Hematopoietic multipotent progenitor cell treated with erythropoietin and hydrocortisone succinate and interleukin-3 and kit ligand, for 6 days (in vitro differentiated cells): ENCODE data around the gene NLRP7.
"Not testable (repeated sequence)": the region's sequence is repeated elsewhere in the genome, so short reads cannot be mapped to it uniquely, and the experiment has no call there.

Source experiments
- DNase-seq: peaks from one replicate; pipeline ENCODE4 v3.0.0-alpha.2; 2015

Gene NLRP7

DNA sequence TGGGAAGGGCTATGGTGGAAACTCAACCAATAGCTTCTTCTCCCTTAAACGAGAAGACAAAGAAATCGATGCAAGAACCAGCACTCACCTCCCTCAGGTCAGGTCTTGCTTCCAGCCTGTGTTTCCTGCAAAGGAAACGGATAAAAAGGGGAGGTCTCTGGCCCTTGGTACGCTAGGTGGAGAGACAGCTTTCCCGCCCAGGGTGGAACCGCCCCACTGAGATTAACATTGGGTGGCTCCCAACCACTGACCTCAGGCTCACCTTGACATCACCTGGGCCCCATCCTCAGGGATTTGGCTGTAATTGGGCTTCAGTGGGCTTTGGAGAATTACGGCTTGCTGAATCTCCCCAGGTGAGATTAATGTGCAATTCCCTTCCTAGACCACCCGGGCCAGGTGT lies at the start of gene NLRP7:
Gene NLRP7 (minus strand): TSS at position 150 of the 400 bp plus-strand sequence.
- DNase-seq = no peak

DNA sequence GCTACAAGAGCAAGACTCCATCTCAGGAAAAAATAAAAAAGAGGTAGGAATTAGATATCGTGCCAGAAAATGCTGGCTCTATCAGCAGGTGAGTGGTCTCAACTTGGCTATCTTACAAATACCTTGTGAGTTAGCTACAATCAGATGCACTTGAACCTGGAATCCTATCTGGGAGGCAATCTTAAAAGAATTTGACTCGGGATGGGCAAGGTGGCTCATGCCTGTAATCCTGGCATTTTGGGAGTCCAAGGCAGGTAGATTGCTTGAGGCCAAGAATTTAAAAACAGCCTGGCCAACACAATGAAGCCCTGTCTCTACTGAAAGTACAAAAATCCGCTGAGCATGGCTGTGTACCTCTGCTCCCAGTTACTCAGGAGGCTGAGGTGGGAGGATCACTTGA lies 48.2 kb upstream of the NLRP7 start:
- no peak for DNase-seq

DNA sequence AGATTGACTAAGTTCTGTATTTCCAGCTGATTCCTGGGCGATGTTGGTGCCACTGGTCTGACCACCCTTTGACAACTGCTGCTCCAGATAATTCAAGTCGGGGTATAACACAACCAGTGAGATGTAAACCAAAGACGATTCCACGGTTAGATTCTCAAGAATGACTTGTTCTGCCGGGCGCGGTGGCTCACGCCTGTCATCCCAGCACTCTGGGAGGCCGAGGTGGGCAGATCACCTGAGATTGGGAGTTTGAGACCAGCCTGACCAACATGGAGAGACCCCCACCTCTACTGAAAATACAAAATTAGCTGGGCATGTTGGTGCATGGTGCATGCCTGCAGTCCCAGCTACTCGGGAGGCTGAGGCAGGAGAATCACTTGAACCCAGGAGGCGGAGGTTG lies 42.2 kb upstream of the NLRP7 start:
- not testable (repeated sequence) for DNase-seq

DNA sequence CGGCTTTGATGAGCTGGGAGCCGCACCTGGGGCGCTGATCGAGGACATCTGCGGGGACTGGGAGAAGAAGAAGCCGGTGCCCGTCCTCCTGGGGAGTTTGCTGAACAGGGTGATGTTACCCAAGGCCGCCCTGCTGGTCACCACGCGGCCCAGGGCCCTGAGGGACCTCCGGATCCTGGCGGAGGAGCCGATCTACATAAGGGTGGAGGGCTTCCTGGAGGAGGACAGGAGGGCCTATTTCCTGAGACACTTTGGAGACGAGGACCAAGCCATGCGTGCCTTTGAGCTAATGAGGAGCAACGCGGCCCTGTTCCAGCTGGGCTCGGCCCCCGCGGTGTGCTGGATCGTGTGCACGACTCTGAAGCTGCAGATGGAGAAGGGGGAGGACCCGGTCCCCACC lies 35.2 kb upstream of the NLRP7 start:
- DNase-seq = not testable (repeated sequence)

DNA sequence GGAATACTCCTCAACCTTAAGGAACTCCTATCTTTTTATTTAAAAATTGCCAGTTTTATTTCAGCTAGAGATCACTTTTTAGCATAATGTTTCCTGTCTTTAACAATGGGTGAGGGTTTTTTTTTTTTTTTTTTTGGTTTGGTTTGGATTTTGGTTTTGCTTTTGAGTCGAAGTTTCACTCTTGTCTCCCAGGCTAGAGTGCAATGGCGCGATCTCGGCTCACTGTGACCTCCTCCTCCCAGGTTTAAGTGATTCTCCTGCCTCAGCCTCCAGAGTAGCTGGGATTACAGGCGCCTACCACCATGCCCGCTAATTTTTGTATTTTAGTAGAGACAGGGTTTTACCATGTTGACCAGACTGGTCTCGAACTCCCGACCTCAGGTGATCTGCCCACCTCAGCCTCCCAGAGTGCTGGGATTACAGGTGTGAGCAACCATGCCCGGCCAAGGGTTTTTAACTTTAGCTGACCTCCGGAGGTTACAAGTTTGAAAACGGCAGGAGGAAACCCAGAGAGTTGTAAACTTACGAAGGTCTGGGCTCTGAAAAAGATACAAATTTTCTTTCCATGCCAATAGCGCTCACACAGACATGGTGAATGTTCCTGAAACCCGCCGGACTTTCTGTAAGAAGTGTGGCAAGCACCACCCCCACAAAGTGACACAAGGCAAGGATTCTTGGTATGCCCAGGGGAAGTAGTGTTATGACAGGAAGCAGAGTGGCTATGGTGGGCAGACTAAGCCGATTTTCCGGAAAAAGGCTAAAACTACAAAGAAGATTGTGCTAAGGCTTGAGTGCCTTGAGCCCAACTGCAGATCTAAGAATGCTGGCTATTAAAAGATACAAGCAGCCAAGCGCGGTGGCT lies 26.1 kb upstream of the NLRP7 start:
- DNase-seq = peak; percentile 48

DNA sequence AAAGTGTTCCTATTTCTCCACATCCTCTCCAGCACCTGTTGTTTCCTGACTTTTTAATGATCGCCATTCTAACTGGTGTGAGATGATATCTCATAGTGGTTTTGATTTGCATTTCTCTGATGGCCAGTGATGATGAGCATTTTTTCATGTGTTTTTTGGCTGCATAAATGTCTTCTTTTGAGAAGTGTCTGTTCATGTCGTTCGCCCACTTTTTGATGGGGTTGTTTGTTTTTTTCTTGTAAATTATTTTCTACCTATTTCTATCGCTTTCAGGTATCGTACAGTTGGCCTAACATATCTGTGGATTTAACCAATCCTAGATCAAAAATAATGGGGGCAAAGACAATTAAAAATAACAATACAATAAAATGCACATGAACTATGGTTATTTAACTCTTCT lies 24.1 kb upstream of the NLRP7 start:
- DNase-seq = not testable (repeated sequence)

DNA sequence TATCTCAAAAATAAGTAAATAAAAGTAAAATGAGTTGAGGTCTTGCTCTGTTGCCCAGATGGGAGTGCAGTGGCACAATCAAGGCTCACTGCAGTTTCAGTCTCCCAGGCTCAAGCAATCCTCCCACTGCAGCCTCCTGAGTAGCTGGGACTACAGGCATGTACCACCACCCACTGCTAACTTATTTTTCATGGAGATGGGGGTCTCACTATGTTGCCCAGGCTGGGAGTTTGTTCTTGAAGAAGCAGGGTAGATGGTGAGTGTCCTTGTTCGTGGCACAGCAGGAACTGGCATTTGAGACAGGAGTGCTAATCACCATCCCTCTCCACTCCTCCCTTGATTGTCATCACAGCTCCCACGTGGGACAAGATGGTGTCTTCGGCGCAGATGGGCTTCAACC lies 22.3 kb upstream of the NLRP7 start:
- no peak for DNase-seq

DNA sequence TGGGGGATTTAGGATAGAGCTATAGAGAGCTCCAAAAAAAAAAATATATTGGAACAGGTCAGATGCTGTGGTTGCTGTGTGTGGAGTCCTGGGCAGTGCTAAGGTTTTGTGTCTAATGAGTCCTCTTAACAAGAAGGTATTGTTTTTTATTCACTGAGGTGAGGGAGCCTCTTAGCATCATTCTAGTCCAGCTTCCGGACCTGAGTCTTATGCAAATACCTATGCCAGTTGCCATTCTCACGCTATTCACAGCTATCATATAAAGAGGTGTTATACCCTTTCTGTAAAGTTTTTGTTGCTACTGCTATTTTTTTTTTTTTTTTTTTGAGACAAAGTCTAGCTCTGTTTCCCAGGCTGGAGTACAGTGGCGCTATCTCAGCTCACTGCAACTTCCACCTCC lies 20.3 kb upstream of the NLRP7 start:
- no peak for DNase-seq

DNA sequence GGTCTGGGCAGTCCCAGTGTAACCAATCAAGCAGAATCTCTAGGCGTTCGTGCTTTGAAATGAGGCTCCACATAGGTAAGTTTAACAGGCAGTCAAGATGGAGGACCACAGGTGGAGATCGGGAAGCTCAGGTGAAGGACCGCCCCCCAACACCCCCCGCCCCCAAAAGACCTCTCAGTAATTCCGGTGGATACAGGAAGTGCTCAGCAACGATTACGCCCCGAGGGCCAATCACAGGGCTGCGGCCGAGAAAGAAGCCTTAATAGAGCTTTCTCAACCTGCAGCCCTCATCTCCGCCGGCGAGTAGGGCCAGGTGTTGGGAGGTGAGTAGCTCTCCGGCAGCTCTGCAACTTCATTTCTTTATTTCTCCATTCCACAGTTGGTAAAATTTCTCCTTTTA lies 17.7 kb upstream of the NLRP7 start:
- not testable (repeated sequence) for DNase-seq

DNA sequence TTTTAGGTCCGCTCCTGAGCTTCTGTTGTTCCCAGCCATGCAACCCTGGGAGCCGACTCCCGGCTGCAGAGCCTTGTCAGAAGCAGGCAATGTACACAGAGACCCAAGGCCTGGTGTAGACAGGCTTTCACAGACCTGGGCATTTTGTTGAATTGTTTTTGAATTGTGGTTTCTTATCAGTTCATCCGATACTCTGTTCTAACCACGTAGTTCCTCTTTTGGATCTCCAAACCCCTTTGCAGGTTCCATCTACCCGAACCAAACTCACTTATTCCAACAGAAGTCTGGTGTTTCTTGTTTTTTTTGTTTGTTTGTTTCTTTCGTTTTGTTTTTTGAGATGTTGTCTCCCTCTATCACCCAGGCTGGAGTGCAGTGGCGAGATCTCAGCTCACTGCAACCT lies 12.5 kb upstream of the NLRP7 start:
- DNase-seq = peak; percentile 89

DNA sequence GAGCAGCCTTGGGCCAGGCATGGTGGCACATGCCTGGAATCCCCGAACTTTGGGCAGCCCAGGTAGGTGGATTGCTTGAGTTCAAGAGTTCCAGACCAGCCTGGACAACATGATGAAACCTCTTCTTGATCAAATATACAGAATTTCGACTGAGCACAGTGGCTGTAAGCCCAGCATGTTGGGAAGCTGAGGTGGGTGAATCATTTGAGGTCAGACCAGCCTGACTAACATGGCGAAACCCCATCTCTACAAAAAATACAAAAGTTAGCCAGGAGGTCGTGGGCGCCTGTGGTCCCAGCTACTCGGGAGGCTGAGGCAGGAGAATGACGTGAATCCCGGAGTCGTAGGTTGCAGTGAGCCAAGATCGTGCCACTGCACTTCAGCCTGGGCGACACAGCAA lies 8.0 kb upstream of the NLRP7 start:
- no peak for DNase-seq

DNA sequence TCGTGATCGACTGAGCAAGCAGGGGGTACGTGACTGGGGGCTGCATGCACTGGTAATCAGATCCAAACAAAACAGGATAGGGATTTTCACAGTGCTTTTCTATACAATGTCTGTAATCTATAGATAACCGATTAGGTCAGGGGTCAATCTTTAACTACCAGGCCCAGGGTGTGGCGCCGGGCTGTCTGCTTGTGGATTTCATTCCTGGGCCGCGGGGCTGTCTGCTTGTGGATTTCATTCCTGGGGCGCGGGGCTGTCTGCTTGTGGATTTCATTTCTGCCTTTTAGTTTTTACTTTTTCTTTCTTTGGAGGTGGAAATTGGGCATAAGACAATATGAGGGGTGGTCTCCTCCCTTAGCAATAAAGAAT lies 6.0 kb upstream of the NLRP7 start:
- not testable (repeated sequence) for DNase-seq

DNA sequence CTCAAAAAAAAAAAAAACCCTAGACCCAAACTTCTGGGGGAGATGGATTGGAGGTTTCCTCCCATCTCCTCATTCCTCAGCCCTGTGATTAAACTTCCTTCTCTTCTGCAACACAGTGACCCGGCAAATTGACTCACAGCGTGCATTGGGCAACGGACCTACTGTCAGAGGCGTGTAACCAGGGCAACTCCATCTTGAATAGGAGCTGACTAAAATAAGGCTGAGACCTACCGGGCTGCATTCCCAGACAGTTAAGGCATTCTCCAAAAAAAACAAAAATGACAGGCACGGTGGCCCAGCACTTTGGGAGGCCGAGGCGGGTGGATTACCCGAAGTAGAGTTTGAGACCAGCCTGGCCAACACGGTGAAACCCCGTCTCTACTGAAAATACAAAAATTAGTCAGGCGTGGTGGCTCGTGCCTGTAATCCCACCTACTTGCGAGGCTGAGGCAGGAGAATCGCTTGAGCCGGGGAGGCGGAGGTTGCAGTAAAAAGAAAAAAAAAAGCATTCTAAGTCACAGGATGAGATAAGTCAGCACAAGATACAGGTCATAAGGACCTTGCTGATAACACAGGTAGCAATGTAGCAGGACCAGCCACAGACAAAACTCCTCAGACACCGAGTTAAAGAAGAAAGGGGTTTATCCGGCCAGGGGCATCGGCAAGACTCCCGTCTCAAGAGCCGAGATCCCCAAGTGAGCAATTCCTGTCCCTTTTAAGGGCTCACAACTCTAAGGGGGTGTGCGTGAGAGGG lies 5.4 kb upstream of the NLRP7 start:
- DNase-seq = peak; percentile 38

DNA sequence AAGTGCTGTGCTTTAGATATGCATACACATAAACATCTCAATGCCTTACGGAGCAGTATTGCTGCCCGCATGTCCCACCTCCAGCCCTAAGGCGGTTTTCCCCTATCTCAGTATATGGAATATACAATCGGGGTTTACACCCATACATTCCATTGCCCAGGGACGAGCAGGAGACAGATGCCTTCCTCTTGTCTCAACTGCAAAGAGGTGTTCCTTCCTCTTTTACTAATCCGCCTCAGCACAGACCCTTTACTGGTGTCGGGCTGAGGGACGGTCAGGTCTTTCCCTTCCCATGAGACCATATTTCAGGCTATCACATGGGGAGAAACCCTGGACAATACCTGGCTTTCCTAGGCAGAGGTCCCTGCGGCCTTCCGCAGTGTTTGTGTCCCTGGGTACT lies 3.2 kb upstream of the NLRP7 start:
- DNase-seq = not testable (repeated sequence)

DNA sequence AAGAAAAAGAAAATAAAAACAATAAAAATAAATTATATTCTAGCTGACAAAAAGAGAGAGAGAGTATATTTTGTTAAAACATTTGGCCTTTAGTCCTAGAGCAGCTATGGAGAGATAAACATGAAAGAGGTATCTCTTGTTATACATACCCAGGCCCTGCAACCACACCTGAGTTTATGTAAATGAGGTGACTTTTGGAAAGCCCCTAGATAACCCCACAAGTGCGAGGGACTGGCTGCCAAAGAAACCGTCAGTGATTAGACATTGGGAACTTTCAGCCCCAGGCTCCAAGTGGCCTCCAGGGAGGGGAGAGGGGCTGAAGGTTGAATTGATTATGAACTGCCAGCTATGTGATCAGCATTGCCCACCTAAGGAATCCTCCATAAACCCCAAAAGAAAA lies 2.1 kb upstream of the NLRP7 start:
- no peak for DNase-seq

DNA sequence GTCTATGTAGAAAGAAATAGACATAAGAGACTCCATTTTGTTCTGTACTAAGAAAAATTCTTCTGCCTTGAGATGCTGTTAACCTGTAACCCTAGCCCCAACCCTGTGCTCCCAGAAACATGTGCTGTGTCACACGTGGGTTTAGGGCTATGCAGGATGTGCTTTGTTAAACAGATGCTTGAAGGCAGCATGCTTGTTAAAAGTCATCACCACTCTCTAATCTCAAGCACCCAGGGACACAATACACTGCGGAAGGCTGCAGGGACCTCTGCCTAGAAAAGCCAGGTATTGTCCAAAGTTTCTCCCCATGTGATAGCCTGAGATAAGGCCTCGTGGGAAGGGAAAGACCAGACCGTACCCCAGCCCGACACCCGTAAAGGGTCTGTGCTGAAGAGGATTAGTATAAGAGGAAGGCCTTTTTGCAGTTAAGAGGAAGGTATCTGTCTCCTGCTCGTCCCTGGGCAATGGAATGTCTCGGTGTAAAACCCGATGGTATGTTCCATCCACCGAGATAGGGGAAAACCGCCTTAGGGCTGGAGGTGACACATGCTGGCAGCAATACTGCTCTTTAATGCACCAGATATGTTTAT lies 3.5 kb downstream of the NLRP7 start:
- DNase-seq = not testable (repeated sequence)

DNA sequence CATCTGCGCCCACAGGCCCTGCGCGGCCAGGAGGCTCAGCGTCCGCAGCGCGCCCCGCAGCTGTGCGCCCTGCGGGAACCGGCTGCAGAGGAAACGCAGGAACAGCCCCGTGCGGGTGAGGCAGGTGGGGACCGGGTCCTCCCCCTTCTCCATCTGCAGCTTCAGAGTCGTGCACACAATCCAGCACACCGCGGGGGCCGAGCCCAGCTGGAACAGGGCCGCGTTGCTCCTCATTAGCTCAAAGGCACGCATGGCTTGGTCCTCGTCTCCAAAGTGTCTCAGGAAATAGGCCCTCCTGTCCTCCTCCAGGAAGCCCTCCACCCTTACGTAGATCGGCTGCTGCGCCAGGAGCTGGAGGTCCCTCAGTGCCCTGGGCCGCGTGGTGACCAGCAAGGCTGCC lies 7.8 kb downstream of the NLRP7 start:
- not testable (repeated sequence) for DNase-seq

DNA sequence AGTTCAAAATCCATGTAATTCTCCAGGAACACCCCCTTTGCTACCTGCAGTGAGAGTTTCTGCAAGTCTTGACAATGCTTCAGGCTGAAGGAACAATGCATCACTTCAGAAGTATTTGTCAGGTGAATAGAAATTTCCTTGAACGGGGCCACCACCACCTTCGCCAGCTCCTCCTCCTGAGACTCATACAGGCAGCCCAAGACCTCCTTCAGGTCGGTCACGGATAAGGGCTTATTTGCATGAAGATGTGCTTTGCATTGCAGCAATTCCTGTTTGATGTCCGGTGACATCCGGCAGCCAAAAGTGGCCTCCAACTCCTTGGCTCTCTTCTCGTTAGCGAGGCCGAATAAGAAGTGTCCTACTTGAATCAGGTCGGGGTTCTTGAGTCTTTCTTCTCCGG lies 8.4 kb downstream of the NLRP7 start:
- DNase-seq = no peak

DNA sequence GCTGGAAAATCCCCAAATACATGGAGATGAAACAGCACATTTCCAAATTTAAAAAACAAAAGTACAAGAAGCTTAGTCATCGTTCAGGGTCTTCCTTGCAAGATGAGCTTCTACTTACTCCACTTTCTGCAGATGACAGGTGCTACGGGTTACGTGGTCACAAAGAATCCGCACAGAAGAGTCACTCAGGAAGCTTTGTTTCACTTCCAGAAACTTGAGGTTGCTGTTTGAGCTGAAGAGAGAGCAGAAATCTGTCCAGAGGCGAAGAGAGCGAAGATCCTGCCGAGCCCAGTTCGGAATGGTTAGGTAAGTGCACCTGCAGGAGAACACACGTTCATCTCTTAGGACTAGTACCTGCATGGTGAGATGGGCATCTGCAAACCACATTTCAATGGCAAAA lies 9.4 kb downstream of the NLRP7 start:
- no peak for DNase-seq

DNA sequence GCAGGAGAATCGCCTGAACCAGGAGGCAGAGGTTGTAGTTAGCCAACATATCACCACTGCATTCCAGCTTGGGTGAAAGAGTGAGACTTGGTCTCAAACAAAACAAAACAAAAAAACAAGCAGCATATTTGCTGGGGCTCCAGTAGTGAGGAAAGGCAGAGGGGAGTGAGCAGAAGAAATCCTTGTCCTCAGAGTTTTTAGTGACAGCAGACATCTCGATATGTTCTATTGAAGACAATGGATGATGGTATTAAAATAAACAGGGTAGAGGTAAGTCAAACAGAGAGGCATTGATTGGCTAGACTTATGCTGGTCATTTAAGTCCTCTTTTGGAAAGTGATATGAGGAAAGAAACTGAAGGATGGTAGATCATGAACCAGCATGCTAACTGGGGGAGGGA lies 19.0 kb downstream of the NLRP7 start:
- DNase-seq = peak; percentile 46

DNA sequence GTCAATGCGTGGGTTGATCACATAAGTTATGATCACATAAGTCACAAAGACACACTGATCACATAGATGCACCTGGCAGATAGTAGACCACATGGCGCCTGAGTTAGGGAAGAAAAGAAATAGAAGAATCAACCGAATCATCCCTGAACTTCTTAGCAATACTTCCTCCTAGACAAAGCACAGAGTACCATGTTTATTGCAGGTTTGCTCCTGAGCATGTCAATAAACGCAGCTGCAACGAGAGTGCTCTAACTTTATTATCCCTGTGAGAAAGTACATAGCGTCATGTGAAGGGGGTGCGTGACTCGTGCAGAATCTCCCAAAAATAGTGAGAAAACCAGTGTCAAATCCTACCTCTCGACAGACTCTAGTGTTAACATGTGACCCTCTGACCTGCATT lies 24.1 kb downstream of the NLRP7 start:
- DNase-seq = no peak

DNA sequence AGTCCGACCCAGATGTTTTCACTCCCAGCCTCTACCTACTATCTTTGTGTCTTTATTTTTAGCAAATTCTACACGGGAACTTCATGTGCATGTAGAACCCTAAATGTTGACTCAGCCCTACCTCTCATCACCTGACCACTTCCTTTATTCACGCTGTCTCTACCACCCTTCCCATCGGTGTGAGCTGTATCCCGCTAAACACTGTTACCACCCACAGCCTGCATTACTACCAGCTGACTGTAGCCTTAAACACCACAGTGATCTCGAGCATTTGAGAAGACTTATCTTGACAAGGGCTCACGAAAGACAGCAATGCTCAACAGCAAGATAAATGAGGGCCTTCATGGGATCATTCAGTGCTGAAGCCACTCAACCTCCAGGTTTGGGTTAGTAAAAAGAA lies 26.2 kb downstream of the NLRP7 start:
- no peak for DNase-seq

DNA sequence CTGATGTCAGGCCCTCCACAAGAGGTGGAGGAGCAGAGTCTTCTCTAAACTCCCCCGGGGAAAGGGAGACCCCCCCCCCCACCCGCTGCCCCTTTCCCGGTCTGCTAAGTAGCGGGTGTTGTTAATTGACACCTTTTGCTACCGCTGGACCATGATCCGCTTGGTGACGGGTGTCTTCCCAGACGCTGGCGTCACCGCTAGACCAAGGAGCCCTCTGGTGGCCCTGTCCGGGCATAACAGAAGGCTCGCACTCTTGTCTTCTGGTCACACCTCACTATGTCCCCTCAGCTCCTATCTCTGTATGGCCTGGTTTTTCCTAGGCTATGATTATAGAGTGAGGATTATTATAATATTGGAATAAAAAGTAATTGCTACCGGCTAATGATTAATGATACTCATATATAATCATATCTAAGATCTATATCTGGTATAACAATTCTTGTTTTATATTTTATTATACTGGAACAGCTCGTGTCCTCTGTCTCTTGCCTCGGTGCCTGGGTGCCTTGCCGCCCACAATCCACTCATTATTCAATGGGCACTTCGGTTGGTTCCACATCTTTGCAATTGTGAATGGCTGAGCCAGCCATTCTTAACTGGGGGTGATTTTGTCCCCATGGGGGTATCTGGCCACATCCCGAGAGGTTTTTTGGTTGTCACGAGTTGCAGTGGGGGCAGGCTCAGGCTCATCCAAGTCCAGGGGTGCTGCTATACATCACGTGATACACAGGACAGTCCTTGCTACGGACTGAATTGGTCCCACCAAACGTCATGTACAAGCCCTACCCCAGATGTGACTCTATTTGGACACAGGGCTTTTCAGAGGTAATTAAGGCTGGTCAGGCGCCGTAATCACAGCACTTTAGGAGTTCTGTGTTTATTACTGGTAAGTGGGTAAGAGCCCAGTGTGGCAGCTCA lies 27.4 kb downstream of the NLRP7 start:
- peak; percentile 33 for DNase-seq
